ENCODE results near the gene MACROH2A2. TPM values are rescaled to one million over a fixed set of nuclear protein-coding genes. Genes with fewer than 3 reads are reported as not detected.

MACROH2A2 gene
- total and polyA plus RNA-seq, 2 of the 13 experiments (the other 11 are each of a cell fraction or from before 2014, with no cell fraction given), result 9.8 to 43.1 TPM

DNA sequence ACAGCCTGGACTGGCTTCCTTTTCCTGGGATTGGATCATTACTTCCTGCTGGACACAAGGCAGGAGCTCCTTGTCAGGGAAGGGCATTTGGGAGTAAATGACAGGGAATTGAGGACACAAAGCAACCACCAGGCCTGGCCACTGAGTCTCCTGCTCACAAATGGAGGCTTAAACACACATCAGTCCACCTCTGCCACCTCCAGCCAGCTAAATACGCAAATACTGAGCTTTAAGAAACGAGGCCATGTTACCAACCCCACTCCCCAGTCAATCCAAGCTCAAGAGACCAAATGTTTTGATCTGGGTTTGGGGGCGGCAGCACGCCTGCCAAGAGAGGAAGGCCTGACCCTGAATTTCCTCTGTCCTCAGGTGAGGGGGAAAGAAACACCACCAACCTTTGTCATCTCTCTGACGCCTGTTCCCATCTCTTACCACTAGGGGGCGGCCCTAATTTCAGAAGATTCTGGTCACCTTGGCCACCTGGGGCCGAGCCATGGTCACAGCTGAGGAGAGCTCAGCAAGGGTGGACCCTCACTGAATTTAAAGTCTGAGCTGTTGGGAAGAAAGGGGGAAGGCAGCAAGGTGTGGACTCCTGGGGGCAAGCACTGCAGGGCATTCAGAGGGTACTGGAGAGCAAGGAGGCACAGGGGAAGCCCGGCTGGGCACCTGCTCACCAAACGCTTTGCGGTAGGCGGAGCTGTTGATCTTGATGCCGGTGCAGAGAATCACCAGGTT lies 63.5 kb downstream of the MACROH2A2 start (continued):
- TF ChIP-seq ZFP62 (CRISPR knock-in tag; IDR thresholded peaks at IDR 0.05), result no peak
- TF ChIP-seq ZNF546 (CRISPR knock-in tag; conservative IDR thresholded peaks at IDR 0.05), result no peak
- TF ChIP-seq ZNF563 (CRISPR knock-in tag; IDR thresholded peaks at IDR 0.05), result no peak
- peak; percentile 23; the same call in 1 of the 2 replicates for TF ChIP-seq ZNF891 (CRISPR knock-in tag; IDR thresholded peaks at IDR 0.05)
- TF ChIP-seq ZNF431 (CRISPR knock-in tag; IDR thresholded peaks at IDR 0.05; ENCODE audit: borderline replicate concordance, low read depth), result no peak
- no peak for TF ChIP-seq FOXA3 (CRISPR knock-in tag; IDR thresholded peaks at IDR 0.05)
- TF ChIP-seq, protein P1, sequence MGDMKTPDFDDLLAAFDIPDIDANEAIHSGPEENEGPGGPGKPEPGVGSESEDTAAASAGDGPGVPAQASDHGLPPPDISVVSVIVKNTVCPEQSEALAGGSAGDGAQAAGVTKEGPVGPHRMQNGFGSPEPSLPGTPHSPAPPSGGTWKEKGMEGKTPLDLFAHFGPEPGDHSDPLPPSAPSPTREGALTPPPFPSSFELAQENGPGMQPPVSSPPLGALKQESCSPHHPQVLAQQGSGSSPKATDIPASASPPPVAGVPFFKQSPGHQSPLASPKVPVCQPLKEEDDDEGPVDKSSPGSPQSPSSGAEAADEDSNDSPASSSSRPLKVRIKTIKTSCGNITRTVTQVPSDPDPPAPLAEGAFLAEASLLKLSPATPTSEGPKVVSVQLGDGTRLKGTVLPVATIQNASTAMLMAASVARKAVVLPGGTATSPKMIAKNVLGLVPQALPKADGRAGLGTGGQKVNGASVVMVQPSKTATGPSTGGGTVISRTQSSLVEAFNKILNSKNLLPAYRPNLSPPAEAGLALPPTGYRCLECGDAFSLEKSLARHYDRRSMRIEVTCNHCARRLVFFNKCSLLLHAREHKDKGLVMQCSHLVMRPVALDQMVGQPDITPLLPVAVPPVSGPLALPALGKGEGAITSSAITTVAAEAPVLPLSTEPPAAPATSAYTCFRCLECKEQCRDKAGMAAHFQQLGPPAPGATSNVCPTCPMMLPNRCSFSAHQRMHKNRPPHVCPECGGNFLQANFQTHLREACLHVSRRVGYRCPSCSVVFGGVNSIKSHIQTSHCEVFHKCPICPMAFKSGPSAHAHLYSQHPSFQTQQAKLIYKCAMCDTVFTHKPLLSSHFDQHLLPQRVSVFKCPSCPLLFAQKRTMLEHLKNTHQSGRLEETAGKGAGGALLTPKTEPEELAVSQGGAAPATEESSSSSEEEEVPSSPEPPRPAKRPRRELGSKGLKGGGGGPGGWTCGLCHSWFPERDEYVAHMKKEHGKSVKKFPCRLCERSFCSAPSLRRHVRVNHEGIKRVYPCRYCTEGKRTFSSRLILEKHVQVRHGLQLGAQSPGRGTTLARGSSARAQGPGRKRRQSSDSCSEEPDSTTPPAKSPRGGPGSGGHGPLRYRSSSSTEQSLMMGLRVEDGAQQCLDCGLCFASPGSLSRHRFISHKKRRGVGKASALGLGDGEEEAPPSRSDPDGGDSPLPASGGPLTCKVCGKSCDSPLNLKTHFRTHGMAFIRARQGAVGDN (CRISPR knock-in tag; IDR thresholded peaks at IDR 0.05), result peak; percentile 64
- TF ChIP-seq ZNF713 (CRISPR knock-in tag; IDR thresholded peaks at IDR 0.05), result no peak
- TF ChIP-seq, protein P2, sequence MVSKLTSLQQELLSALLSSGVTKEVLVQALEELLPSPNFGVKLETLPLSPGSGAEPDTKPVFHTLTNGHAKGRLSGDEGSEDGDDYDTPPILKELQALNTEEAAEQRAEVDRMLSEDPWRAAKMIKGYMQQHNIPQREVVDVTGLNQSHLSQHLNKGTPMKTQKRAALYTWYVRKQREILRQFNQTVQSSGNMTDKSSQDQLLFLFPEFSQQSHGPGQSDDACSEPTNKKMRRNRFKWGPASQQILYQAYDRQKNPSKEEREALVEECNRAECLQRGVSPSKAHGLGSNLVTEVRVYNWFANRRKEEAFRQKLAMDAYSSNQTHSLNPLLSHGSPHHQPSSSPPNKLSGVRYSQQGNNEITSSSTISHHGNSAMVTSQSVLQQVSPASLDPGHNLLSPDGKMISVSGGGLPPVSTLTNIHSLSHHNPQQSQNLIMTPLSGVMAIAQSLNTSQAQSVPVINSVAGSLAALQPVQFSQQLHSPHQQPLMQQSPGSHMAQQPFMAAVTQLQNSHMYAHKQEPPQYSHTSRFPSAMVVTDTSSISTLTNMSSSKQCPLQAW (CRISPR knock-in tag; IDR thresholded peaks at IDR 0.05), result 0 out of 2 replicates have a peak, but pooled peaks have one; percentile 35
- no peak for TF ChIP-seq KAT8 (CRISPR knock-in tag; IDR thresholded peaks at IDR 0.05)
- TF ChIP-seq ZNF121 (CRISPR knock-in tag; IDR thresholded peaks at IDR 0.05), result no peak
